GM21528 (cell line): ENCODE results near the gene VMA21.

Source experiments
- ATAC-seq: cut with Tn5 transposase; IDR thresholded peaks from one replicate; pipeline ENCODE4 v1.9.1; 2021; ENCODE audit warnings: mild to moderate bottlenecking, moderate library complexity; ENCODE audit not compliant: unreplicated experiment, low FRiP score

VMA21 gene

DNA sequence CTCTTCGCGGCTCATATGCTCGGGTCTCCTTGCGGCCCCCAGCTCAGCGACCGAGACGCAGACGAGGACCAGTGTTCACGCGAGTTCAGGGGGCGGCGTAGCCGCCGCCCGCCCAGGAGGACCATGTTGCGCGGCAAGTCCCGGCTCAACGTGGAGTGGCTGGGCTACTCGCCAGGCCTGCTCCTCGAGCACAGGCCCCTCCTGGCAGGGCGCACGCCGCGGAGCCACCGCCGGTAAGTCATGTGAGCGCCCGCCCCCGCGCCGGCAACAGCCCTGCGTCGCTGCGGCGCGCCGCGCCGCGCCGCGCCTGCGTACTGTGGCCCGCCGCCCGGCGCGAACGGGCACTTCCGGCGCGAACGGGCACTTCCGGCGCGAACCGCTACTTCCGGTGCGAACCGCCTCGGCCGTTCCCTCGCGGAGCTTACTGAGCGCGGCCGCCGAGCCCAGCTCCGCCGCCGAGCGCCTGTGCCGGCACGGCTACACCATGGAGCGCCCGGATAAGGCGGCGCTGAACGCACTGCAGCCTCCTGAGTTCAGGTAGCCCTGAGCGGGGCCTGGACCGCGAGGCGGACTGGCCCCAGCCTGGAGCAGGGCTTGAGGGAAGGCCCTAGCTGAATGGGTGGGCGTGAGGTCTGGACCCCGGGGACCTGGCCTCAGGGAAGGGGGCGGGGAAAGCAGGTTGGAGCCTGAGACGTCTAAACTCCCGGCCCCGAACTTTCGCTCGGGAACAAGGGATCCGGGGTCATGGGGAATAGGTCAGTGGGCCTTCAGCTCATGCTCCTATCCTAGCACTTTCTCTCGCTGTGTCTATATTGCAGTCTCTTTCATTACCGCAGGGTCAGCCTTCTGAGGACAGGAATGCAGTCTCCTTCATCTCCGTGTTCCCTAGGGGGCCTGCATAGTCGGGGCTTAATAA lies at the start of gene VMA21:
Gene VMA21, plus strand, starts transcription at position 382 of the 916 bp plus-strand sequence. Its CDS starts 103 bp downstream, at position 485.
- ATAC-seq, result peak; percentile 86

DNA sequence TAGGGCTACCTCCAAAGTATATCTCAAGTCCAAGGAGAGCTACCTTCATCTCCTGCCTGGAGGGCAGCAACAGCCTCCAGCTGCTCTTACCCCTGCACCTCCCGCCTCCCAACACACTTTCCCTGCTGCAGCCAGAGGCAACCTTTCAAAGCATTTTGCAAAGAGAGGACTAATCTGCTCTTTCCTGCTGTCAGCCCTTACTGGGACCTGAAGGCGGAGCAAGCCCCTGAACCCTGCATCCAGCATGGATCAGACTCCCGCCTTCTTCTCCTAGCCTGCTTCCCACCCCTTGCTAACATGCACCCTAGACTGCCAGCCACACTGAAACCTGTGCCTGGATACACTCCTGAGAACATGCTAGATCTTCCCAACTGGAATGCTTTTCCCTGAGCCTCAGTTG lies 37.7 kb upstream of the VMA21 start:
- ATAC-seq, result no peak

- ATAC-seq, result peak; percentile 66
Observed at GRCh38 chrX:151359931-151360871, 36.8 kb upstream of the VMA21 start.

DNA sequence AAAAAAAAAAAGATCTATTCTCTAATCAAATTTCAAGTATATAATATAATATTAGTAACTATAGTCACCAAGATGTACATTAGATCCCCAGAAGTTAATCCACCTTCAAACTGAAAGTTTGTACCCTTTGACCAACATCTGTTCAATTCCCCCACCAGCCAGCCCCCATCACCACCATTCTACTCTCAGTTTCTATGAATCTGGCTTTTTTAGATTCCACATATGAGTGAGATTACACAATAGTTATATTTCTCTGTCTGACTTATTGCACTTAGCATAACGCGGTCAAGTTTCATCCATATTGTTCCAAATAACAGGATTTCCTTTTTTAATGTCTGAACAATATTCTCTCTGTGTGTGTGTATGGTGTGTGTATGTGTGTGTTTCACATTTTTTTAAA lies 33.7 kb upstream of the VMA21 start:
- no peak for ATAC-seq

DNA sequence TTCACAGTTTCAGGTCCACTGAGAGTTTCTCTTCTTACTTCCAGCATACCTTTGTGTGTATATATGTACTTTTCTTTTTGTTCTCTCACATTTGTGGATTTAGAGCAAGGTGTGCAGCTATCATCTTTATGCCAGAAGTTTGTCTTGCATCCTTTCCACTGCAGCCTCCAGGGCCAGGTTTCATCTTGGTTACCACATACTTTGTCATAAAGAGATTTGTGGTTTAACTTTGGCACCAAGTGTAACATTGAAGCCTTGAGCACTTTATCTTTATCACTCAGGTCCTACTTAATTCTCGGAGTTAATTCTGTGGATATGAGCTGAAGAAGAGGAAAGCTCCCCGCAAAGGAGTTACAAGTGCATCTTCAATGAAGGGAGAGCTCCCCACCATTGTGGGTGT lies 31.4 kb upstream of the VMA21 start:
- no peak for ATAC-seq

DNA sequence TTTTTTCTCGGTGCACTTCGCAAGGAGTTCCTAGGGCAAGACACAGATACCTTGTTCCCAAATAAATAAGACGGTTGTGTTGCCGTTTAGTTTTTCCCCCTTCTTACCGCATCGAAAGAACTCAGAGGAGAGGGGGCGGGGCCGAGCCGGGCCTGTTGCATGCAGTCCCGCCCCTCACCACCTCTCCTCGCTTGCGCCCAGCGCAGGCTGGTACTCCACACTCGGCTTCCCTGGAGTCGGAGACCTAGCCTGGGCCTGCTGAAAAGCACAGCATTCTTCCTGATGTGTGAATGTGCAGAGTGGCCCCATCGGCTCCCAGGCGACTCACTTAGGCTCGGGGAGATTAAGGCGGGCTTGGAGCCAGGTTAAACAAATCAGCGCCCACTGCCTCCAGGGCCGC lies 26.1 kb upstream of the VMA21 start:
- ATAC-seq, result no peak

- ATAC-seq, result no peak
Observed at GRCh38 chrX:151384807-151385206, 12.2 kb upstream of the VMA21 start.

DNA sequence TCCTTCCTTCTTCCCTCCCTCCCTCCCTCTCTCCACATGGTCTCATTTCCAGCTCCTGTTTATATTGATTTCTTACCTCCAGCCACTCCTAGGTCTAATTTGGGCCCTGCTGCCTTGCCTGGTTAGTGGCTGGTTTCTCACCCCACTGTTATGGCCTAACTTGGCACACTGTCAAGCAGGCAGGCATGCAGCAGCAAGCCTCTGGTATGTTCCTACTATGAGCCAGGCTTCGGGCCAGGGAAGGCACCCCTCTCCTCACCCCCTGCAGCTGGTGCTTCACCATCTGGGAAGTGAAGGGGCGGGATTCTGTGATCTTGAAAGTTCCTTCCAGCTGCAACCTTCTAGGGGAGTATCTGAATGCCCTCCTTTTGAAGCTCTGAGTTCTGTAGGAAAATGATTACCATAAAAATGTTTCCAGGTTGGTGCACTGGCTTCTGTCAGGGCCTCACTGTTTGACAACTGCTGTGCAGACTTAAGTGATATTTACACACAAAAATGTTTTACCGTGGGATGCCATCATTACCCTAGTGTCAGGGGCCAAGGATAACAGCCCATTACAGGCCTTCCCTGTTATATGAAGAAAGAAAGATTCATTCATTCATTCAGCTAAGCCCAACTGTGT lies 10.1 kb upstream of the VMA21 start:
- no peak for ATAC-seq

- ATAC-seq, result no peak
Observed at GRCh38 chrX:151391722-151392121, 5.3 kb upstream of the VMA21 start.

- ATAC-seq, result no peak
Observed at GRCh38 chrX:151393514-151393913, 3.5 kb upstream of the VMA21 start.

DNA sequence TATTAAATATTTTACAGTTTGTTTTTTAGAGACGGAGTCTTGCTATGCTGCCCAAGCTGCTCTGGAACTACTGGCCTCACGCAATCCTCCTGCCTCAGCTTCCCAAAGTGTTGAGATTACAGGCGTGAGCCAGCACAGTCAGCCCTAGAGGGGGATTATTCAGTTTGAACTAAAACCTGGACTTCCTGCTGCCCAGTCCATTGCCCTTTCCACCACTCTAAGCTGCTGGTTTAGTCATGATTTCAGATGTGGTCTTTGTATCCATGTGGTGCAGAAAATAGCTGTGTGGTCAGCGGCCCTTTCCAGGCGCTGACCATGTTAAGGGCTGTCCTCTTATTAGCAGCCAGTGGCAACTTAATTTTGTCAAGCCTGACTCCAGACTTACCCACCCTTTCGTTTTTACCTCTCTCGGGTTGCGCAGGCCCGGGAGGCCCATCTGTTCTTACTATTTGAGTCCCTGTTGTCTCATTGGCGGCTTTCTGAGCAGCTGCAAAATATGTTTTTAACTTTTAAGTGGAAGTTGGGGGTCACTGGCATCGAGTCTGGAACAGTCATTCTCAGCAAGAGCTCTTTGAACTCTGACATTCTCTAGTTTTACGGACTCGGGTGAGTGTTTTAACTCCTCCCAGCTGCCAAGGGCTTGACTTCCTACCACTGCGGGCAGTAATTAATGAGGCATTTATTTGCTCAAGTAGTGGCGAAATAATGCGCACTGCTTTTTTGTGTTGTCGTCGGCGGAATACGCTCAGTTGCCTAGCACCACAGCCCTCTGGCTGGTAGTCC lies 773 bp upstream of the VMA21 start:
- peak; percentile 36 for ATAC-seq

GRCh38 chrX:151397741-151398070 lies 700 bp downstream of the VMA21 start:
- peak; percentile 14 for ATAC-seq

DNA sequence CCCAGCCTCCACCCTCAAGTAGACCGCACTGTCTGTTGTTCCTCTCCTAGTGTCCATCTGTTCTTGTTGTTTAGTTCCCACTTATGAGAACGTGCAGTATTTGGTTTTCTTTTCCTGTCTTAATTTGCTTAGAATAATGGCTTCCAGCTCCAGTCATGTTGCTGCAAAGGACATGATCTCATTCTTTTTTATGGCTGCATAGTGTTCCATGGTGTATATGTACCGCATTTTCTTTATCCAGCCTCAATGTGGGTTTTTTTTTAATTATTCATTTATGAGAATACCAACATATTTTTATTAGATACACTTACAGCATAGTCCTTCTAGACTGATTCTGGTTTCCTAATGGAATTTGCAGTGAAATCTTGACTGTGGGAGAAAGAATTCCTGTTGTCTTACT lies 1.3 kb downstream of the VMA21 start:
- ATAC-seq, result no peak

DNA sequence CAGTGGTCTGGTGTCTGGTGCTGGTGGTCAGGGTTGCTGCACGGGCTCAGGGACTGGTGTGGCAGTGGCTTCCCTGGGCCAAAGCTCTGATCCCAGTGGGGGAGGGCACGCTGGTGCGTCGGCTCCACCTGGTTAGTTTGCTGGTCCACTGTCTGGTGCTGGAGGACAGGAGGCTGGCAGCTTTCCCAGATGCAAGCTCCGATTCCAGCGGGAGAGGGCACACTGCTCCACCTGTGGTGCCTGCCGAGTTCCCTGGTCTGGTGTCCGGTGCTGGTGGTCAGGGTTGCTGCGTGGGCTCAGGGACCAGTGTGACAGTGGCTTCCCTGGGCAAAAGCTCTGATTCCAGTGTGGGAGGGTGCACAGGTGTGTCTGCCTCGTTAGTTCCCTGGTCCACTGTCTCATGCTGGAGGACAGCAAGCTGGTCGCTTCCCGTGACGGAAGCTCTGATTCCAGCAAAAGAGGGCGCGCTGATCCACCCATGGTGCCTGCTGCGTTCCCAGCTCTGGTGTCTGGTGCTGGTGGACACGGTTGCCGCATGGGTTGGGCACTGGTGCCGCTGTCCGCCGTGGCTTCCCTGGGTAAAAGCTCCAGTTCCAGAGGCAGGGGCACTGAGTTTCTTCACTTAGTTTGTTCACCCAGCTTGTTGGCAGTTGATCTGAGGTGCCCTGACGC lies 5.8 kb downstream of the VMA21 start:
- ATAC-seq, result no peak

- ATAC-seq, result no peak
Observed at GRCh38 chrX:151416579-151416978, 19.6 kb downstream of the VMA21 start.

- no peak for ATAC-seq
Observed at GRCh38 chrX:151419782-151420181, 22.8 kb downstream of the VMA21 start.

- no peak for ATAC-seq
Observed at GRCh38 chrX:151424505-151424904, 27.5 kb downstream of the VMA21 start.

GRCh38 chrX:151448509-151448908 lies 51.5 kb downstream of the VMA21 start:
- ATAC-seq, result no peak

DNA sequence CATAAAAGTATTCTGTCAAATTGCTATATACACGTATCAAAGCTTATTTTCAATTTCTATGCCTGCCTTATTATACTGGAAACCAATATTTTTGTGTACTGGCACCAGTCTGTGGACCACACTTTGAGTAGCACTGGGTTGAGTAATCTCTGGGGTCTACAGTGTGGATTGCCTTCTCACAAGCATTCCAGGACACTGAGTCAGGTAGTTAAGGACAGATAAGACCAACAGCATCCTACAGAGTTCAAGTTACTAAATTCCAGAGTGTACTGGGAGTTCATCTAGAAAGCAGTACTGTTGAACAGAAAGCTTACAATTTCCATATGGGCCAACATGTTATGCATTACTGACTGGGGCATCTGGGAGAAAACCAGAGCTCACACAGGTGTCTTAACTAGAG lies 61.8 kb downstream of the VMA21 start:
- ATAC-seq, result no peak
